HG03066 (cell line): ENCODE data around the gene HOXA2.

ENCODE experiments used
- ATAC-seq: cut with Tn5 transposase; IDR thresholded peaks from one replicate; pipeline ENCODE4 v1.9.1; 2021; ENCODE audit warnings: low read depth; ENCODE audit not compliant: unreplicated experiment

The HOXA2 gene

GRCh38 chr7:27126596-27127327, 24.3 kb upstream of the HOXA2 start:
- ATAC-seq, result no peak

DNA sequence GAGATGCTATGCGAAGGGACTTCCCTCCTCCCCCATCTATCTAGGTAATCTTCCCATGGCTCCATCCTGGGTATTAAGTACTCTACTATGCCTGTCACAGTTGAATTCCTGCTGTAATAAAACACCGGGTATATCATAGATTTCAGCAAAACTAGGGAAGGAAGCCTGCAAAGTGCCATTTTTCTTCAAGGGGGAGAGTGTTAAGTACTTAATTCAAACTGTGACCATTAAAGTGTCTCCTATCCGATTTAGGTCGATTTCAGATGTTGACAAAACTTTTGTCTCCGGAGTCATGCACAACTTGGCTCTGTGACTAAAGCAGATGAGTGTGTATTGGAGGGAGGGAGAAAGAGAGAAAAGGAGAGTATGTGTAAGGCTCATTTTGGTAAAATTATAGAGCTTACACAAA, 23.5 kb upstream of the HOXA2 start:
- ATAC-seq, result no peak

DNA sequence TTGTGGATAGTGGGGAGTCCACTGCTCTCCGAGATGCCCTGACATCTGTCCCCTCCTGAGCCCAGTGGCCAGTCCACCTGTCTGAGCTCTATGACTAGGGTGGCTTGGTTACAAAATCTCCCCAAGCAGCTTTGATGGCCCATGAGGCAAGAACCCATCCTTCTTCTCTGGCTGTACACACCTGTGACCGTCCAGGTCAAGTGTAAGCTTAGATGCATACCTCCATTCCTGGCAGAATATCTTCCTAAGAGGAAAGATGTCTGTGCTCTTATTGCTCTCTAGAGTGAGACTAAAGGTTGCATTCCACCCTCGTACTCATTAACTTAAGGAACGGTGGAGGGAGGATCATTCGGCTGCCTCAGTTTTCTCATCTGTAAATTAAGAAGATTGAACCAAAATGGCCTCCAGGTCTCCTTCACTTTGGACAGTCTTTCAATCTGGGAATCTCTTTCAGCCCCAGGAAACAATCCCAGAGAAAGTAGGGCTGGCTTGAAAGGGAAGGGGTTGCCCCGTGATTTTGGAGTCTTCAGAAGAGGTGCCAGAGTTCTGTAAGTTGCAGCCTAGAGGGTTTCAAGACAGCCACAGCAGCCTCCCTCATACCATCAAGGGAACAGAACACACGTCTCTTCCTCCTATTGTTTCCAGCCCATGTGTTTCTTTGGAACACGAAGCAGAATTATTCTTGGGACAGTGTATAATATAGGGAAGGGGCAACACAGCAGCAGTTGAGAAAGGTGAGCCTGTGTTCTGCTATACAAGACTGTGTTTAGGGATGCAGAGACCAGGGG, 22.6 kb upstream of the HOXA2 start:
- no peak for ATAC-seq

GRCh38 chr7:27124096-27124901, 21.8 kb upstream of the HOXA2 start:
- no peak for ATAC-seq

GRCh38 chr7:27123477-27124053, 21.1 kb upstream of the HOXA2 start:
- no peak for ATAC-seq

DNA sequence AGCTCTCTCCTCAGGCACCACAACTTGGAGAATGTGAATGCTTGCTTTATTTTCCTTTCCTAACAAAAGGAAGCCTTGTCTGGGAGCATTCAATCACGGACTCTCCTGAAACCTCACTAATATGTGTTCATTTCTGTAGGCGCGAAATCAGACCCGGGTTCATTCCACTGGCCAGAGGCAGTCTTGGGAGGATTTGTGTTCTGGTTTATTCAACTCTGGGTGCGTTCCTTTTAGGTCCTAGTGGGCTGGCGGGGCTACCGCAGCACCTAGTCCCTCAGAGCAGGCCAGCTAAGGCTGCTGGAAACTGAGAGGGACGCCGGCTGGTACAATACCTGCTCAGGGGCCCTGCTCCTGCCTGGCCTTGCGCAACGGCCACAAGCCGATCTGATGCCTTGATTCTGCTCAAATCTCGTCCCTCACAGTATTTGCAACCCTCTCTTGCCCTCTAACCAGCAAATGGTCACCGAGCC, 20.6 kb upstream of the HOXA2 start:
- no peak for ATAC-seq

DNA sequence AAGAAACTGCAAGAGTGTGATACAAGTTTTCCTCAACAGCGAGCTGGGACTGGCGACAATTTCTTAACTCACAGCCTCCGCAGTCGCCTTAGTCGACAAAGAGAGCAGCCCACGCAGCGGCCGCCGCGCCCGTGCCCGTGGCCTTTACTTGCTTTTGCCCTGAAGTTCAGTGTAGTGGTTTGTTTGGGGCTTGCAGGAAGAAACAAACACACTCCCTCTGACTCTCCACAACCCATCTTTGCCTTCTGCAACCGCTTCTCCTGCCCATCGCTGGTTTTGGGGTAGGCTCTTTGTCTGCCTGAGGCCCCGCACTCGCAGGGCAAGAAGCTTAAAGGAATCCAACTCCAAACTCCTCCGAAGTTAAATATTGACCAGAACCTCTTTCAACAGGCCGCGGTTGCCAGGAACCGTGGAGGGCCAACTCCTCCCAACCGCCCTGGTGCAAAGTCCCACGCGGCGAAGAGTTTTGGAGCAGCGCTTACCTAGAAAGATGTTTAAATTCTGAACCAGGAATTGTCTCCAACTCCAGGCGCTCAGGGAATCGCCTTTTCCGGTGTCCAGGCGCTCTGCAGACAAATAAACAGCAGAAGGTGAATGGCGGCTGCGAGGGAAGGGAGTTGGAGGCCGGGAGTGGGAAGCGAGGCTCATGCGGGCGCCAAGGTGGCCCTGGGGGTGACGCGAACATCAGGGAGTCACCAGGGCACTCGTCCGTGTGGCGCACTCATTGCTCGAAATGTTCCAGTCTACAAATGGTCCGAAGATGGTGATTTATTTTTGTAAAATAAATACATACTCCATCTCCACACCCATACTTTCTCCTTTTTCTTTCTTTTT, 19.8 kb upstream of the HOXA2 start:
- no peak for ATAC-seq

GRCh38 chr7:27121684-27122076, 19.2 kb upstream of the HOXA2 start:
- ATAC-seq, result no peak

- ATAC-seq, result no peak
Measured at GRCh38 chr7:27119412-27119911, 17.0 kb upstream of the HOXA2 start.

DNA sequence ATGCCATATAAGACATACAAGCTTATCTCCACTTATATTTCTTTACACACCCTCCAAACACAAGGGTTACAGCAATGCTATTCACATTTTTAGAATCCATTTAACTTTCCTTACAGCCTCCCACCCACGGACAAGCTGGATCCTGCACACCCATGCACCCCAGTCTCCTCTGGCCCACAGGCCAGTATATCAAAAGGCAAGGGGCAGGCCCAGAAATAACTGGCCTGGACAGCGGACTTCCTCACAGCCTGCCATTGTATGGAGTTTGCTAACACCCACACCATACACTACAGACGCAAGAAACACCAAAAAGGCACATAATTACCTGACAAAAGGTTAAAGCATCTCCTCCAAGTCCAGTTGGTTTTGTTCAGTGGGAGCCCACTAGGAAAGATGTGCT, 16.1 kb upstream of the HOXA2 start:
- ATAC-seq, result no peak

DNA sequence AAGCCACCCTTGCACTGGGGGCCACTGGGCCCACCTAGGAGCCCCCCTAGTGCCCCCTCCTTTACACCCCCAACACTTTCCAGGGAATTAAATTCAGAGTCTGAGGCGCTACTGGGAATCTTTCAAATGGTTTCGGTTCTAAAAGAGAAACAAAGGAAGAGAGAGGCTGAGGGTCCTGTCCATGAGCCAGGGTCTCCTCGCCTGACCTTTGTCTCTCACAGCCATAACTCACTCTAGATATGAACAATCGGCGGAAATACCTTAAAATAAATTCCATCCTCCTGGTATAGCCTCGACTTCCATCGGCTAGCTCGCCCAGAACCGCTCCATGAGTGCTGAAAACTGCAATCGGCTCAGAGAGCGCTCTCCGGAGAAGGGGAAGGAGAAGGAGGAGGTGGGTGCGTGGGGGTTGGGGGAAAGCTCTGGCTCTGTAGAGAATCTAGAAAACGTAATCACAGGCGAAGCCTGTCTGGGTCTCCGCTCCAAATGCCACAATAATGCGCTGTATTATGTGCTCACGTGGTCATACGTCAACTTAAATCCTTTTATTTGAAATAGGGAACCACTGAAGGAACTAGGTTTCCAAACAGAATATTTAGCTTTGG, 15.5 kb upstream of the HOXA2 start:
- no peak for ATAC-seq

- no peak for ATAC-seq
Measured at GRCh38 chr7:27116962-27117886, 14.7 kb upstream of the HOXA2 start.

DNA sequence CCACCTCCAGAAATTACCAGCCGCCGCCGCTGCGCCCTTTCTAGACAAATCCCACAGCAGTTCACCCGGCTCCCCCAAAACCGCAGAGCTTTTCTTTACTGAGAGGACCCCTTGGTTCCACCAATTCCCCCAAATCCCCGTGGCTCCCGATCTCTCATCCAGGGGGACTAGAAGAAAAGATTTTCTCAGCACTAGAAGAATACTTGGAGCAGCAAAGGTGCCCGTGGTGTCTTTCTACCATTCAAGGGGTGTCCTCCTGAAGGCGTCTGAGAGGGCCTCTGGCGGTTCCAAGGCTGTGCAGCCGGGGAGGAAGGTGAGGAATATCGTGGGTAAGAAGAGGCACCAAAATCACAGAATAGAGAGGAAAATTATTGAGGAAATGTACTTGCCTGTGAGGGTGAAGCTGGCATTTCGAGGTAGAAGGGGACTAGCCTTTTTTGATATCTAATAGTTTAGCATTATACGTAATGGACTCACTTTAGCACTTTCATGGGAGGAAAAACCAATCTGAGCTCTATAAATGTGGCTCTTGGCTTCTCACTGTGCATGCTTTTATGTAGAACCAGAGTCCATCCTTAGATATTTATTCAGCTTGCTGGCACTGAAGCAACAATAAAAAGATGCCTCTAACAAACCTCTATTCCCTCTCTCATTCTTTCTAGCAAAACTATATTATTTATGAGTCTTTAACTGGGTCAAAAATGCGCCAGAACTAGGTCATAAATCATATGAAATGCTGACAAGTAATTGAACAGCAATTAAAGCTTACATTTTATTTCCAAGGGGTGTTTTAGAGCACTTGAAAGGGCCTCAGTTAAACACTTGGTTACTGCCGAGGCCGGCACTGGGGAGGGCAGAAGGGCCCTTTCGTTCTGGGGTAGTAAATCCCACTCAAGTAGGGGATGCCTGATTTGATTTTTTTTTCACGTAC, 13.8 kb upstream of the HOXA2 start:
- no peak for ATAC-seq

DNA sequence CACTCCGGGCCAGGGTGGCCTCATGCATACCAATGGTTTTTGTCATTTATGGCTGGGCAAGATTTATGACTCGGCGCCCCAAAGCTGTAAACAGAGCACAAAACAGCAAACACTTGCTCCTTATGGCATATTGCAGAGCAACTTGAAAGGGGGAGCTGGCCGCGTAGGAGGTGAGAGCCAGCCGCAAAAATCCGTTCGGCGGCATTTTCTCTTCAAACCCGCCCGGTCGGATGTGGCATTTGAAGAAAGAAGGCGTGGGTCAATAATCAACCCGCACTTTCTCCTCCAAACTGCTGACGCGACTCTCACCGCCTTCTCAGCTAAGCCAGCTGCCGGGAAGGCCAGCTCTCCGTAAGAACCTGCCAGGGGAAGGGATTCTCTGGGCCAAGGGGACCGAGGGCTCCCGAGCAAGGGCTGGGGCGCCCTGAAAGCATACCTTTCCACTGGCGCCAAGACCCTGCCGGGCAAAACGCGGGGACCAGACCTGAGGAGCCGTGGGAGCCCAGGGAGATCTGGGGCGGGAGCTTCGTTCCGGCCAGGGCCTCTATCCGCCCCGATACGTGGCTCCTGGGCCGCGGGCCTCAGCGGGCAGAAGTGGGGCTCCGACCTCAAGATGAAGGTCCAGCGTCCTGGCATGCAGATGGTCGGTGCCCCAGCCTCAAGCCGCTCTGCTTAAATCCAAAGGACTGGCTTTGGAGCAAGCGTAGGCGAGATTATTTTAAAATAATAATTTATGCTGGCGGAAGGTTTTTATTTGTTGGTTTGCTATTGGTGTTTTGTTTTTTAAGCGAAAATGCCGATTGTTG, 12.9 kb upstream of the HOXA2 start:
- ATAC-seq, result no peak

DNA sequence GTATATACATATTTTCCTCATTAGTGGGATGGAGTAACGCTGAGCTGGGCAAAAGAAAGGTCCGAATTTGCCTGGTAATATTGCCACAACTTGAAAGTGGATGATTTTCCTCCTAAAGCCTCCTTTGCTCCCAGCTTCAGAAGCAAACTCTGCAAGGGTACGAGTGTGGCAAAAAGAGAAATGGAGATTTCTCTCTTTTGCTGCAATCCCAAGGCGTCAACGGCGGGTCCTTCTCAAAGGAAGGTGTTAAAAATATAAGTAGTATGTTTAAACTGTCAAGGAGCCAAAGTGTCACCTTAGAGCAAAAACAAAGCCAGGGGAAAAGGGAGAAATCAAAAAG, 12.4 kb upstream of the HOXA2 start:
- no peak for ATAC-seq

DNA sequence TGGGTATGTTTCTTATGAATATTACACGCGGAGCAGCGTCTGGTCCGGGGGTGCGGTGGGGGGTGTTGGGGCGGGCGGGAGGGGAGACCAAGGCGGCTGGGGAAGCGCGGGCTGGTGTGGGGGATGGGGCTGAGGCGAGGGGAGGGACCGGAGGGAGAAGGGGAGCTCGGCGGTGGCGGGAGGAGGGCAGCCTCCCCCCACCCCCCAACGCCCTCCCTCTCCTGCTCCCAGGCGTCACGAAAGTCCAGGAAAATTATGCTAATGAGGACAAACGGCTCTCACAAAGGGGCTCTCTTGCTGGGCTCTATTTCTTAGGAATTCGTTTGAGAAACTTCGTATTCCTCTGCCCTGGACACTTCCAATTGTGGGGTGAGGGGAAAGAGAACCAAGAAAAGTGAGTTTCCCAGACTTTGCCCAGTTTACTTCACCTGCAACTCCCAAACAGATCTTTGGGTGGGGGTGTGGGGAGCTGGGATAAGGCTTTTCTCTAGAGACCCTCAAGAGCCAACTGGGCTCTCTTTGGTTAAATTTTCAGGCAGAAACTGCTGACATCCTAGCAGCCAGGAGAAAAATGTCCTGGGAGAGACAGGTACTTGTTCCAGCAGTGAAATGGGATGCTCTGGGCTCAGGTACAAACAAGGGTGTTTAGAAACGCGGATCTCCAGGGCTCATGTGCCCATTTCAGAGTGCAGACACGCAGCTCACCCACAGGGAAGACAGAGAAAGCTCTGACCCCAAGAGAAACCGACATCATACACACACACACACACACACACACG, 11.7 kb upstream of the HOXA2 start:
- no peak for ATAC-seq
